ENCODE data around the gene ANKRD33B.
"Not testable (repeated sequence)": the region's sequence is repeated elsewhere in the genome, so short reads cannot be mapped to it uniquely, and the experiment has no call there.

The ANKRD33B gene

GRCh38 chr5:10537624-10538023, 26.2 kb upstream of the ANKRD33B start:
- no peak for DNase-seq (ENCODE audit: low read depth in 2 of 2)

DNA sequence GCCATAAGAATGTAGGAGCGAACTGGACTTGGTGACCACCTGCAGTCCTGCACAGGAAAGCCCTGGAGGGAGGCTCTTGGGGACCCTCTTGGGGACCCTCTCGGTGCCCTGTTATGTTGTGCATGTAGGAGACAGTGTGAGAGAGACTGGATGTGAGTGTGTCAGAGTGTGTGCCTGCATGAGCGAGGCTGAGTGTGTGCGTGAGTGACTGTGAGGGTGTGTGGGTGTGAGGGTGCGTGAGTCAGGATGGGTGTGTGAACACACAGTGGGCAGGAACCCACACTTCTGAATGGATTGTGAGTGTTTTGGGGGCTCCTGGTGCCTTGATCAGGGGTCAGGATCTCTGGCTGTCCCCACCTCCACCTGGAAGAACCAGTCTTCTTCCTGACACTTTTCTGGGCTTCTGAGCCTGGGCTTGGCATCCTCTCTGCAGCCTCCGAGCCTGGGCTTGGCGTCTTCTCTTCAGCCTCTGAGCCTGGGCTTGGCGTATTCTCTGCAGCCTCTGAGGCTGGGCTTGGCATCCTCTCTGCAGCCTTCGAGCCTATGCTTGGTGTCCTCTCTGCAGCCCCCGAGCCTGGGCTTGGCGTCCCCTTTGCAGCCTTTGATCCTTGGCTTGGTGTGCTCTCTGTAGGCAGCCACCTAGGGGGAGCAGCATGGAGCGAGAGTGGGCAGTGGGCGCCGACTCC, 25.6 kb upstream of the ANKRD33B start:
- no peak for DNase-seq (ENCODE audit: low read depth in 2 of 2)

DNA sequence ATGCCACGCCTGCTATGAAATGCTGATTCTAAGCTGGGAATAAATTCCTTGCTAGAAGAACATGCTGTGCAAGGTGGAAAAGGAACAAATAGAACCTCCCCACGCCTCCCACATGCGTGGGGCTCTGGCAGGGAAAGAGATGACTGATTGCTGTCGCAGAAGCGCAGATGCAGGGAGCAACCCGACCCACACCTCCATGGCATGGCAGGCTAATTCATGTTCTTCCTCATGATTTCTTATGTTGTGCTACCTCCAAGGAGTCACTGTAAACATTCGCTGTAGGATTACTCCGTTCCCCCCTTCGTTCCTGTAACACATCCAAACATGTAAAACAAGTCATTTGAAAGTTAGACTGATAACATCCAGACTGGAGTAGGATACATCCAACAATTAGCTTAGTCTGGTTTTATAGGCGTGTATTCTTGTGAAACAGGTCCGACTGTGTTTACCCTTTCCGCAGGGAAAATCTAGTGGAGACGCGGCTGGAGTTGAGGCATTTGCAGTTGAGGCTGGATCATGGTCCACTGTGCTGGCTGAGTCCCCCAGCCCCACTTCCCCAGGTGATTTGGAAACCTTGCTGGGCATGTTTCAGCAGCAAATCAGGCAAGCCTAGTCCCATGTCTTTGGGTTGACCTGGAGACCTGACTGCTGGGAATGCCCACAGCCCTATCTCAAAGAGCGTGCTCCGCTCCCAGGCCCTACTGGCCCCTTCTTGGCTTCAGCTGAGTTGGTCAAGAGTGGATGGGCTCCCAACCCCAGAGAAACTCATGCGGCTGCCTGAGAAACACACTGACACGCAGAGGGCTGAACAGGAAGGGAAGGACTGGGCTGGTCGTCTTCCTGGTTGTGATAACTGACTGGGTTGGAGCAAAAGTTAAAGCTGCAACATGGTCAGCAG, 24.8 kb upstream of the ANKRD33B start:
- DNase-seq (ENCODE audit: low read depth in 2 of 2) = no peak

DNA sequence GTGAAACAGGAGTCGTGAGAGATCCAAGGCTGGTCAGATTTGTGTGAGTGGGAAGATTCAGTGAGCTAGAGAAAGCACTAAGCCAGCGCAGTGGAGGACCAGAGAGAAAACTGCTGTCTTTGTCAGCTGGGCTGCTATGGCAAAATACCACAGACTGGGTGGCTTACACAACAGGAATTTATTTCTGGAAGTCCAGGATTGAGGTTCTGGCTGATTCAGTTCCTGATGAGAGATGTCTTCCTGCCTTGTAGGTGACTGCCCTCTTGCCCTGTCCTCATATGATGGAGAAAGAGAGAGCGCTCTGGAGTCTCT, 24.2 kb upstream of the ANKRD33B start:
- DNase-seq (ENCODE audit: low read depth in 2 of 2) = no peak

- no peak for DNase-seq (ENCODE audit: low read depth in 2 of 2)
These were observed 23.8 kb upstream of the ANKRD33B start for GRCh38 chr5:10540036-10540544.

DNA sequence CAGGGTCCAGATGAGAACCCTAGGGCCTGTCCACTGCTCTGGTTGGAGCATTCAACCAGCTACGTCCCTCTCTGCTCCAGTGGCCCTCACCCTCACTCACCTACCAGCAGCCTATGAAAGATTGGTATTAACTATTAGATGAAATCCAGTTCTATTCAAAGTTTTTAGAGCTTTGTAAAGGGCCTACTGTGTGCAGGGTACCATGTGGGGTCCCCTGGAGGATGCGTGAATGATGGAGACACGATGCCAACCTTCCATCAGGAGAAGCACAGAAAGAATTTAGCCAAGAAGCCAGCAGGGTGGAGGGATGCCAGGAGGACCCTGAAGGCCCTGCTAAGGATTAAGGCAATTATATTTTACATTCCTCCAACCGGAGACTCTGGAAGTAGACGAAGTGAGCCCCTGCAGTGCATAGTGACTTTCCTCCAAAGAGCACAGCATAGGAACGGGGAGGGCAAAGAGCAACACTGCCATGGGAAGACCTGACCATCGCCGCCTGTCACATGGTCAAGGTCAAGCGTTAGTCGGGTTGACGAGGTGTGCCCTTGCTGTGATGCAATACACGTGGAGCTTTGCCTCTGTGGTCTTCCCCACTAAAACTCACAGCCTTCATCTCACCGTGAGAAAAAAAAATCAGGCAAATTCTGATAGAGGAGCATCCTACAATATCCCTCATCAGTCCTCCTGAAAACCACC, 22.8 kb upstream of the ANKRD33B start:
- DNase-seq (ENCODE audit: low read depth in 2 of 2) = no peak

DNA sequence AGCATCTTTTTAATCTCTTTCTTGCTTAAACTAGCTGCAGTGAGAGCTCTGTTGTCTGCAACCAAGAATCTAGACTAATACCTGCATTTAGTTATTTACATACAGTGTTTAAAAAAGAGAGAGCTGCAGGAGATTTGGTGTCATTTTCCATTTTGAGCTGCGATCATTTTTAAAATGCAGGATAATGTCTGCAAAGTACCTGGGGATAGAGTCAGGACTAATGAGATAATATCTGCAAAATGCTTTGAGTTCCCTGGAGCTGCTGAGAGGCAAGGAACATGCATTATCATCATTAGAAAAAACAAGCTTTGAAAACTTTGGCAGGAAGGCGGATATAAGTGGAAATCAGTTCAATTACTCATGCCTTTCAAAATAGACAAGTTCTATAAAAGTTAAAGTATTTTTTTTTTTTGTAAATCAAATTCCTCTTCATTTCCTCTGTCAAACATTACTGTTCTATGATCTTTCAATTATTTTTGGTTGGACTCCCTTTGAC, 21.8 kb upstream of the ANKRD33B start:
- no peak for DNase-seq (ENCODE audit: low read depth in 2 of 2)

- no peak for DNase-seq (ENCODE audit: low read depth in 2 of 2)
These were observed 20.3 kb upstream of the ANKRD33B start for GRCh38 chr5:10543585-10544040.

DNA sequence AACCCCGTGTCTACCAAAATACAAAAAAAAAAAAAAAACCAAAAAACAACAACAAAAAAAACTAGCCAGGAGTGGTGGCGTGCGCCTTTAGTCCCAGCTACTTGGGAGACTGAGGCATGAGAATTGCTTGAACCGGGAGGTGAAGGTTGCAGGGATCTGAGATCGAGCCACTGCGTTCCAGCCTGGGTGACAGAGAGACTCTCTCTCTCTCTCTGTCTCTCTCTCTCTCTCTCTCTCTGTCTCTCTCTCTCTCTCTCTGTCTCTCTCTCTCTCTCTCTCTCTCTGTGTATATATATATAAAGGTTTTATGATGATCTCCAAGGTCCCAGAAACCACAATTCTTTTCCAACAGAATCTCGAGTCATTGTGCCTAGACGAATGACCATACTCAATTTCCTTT, 18.8 kb upstream of the ANKRD33B start:
- DNase-seq (ENCODE audit: low read depth in 2 of 2) = no peak

GRCh38 chr5:10546186-10546585, 17.7 kb upstream of the ANKRD33B start:
- no peak for DNase-seq (ENCODE audit: low read depth in 2 of 2)

- no peak for DNase-seq (ENCODE audit: low read depth in 2 of 2)
These were observed 15.3 kb upstream of the ANKRD33B start for GRCh38 chr5:10548418-10549122.

DNA sequence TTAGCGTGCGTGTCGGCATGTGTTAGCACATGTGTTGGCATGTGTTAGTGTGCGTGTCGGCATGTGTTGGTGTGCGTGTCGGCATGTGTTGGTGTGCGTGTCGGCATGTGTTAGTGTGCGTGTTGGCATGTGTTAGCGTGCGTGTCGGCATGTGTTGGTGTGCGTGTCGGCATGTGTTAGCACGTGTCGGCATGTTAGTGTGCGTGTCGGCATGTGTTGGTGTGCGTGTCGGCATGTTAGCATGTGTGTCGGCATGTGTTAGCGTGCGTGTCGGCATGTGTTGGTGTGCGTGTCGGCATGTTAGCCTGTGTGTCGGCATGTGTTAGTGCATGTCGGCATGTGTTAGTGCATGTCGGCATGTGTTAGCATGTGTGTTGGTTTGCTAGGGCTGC, 14.8 kb upstream of the ANKRD33B start:
- DNase-seq (ENCODE audit: low read depth in 2 of 2) = not testable (repeated sequence)

GRCh38 chr5:10550222-10550995, 13.5 kb upstream of the ANKRD33B start:
- DNase-seq (ENCODE audit: low read depth in 2 of 2) = no peak

GRCh38 chr5:10551782-10552138, 12.1 kb upstream of the ANKRD33B start:
- DNase-seq (ENCODE audit: low read depth in 2 of 2) = no peak

DNA sequence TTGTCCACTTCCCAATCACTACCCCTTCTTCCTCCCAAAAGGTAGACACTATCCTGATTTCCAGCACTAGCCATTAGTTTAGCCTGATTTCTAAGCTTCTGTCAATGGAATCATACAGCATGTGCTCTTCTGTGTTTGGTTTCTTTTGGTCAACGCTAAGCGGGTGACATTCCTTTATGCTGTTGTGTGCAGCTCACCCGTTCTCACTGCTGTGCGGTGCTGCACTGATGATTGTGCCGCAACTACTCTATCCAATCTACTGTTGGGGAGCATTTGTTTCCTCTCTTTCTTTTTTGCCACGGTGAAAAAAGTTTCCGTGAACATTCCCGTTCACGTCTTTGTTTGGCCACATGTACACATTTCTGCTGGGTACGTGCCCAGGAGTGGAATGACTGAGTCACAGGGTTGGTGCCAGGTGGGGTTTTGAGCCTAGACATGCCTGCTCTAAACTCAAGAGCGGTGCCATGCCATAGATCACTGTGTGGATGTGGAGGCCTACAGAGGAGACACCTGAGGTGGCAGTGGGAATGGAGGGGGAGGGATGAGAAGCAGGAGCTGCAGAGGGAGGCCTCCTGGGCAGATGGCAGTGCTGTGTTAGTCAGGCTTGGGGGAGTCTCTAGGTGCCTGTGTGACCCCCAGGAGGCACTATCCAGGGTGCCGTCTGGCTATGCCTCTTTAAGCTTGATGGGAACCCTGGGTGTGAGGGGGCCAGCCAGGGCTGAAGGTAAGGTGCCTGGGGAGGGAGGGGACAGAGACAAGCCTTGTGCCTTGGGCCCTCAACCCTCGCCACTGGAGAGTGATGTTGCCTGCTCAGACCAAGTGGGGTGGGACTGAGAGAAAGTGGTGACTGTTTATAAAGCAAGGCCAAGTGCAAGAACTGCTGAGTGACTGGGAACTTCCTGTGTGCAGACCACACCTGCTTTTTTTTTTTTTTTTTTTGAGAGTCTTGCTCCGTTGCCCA, 11.4 kb upstream of the ANKRD33B start:
- DNase-seq (ENCODE audit: low read depth in 2 of 2) = no peak

- DNase-seq (ENCODE audit: low read depth in 2 of 2) = no peak
These were observed 10.4 kb upstream of the ANKRD33B start for GRCh38 chr5:10553476-10553875.

DNA sequence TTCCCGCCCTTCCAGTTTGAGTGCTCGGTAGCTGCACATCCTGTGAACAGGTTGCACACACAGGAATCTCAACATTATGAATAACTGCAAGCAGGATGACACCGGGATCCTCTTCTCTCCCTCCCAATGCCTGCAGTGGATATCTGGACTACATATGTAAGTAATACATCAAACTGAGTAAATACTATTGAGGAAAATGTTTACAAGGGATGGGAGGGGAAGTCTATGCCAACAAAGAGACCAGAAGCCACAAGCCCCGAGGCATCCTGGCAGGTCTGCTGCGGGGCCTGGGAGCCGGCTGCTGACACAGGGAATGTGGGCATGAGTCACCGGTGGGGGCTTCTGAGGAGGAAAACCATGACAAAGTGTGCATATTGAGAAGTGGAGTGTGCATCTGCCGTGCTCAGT, 8.6 kb upstream of the ANKRD33B start:
- DNase-seq (ENCODE audit: low read depth in 2 of 2) = no peak

DNA sequence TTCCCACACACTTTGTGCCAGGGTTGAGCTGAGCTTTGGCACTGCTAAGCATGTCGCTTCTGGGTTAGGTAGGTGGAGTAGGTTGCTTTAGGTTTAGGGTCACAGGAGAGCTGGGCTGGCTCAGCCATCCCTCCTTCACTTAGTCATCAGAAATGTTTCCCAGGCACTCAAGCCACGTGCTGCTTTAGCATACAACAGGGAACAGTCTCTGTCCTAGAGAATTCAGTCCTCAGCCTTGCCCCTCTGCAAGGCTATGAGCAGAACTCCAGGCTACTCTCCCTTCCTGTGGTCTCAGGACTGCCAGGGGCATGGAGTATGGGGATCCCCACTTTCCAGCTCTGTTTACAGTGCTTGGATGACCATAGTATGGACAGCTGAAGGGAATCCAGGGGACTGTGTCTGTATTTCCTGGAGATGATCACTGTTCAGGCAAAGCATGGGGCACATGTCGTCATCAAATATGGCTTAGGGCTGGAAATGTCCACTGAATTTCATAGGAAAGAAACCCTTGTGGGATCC, 7.5 kb upstream of the ANKRD33B start:
- DNase-seq (ENCODE audit: low read depth in 2 of 2) = no peak
